T-helper 17 cell (primary cell): ENCODE results near the gene ZNF608. TPM values are rescaled to one million over a fixed set of nuclear protein-coding genes. Genes with fewer than 3 reads are reported as not detected.
A peak's percentile ranks its signal among the peaks of the same experiment; 100 is the strongest.

Experiments used
- ATAC-seq: fragments of 150-1000 bp; cut with Tn5 transposase; 2 replicates; pipeline ENCODE4 v1.10.0; 2021; ENCODE audit warnings: mild to moderate bottlenecking, moderate library complexity
- DNase-seq, 3 donors: peaks; one replicate each; pipeline versions ENCODE4 v3.0.0 to v3.0.0-alpha.2; 2020 to 2021
- H3K9me3 ChIP-seq: one replicate; pipeline ENCODE4 v1.7.0; 2013; ENCODE audit warnings: low read length, mild to moderate bottlenecking; ENCODE audit not compliant: control insufficient read depth, poor library complexity, severe bottlenecking
- H3K27ac Mint-ChIP-seq: one replicate; pipeline ENCODE4 v1.8.0; 2022; ENCODE audit warnings: mild to moderate bottlenecking, moderate library complexity, mixed read lengths
- H3K27me3 Mint-ChIP-seq: one replicate; pipeline ENCODE4 v1.8.0; 2022; ENCODE audit warnings: mixed read lengths
- H3K36me3 Mint-ChIP-seq: one replicate; pipeline ENCODE4 v1.8.0; 2022; ENCODE audit warnings: low read depth, mixed read lengths
- H3K4me1 Mint-ChIP-seq: one replicate; pipeline ENCODE4 v1.8.0; 2022; ENCODE audit warnings: mild to moderate bottlenecking, mixed read lengths
- H3K4me3 Mint-ChIP-seq: one replicate; pipeline ENCODE4 v1.8.0; 2022; ENCODE audit warnings: mild to moderate bottlenecking, moderate library complexity, mixed read lengths
- total RNA-seq, 4 donors: library from RNA in 2 of 4; stranded (reverse) in 2 of 4; gene quantifications; one replicate each; pipeline ENCODE4 v1.2.3 and lab custom pipeline; 2022 to 2026

Gene ZNF608
- total RNA-seq, 2 donors from 2014 or later: 0.16 to 0.42 TPM

- Mint-ChIP-seq H3K36me3 (no peaks in the 10 kb centered on the region), H3K4me3 (no peak overlapping the region), H3K27me3 (peaks cover 12% of the 10 kb centered on the region), H3K27ac (no peak overlapping the region), H3K4me1 (no peaks in the 10 kb centered on the region)
- H3K9me3 ChIP-seq: no peaks in the 10 kb centered on the region
- DNase-seq (no peak), ATAC-seq (no peak)
Observed at GRCh38 chr5:124708086-124708485, 38.4 kb downstream of the ZNF608 start.

GRCh38 chr5:124707520-124707919 is 38.9 kb downstream of the ZNF608 start:
- Mint-ChIP-seq H3K27ac (no peak overlapping the region), H3K36me3 (no peaks in the 10 kb centered on the region), H3K4me1 (no peaks in the 10 kb centered on the region), H3K4me3 (no peak overlapping the region), H3K27me3 (peaks cover 12% of the 10 kb centered on the region)
- no peaks in the 10 kb centered on the region for H3K9me3 ChIP-seq
- DNase-seq (no peak), ATAC-seq (peak; percentile 44)

DNA sequence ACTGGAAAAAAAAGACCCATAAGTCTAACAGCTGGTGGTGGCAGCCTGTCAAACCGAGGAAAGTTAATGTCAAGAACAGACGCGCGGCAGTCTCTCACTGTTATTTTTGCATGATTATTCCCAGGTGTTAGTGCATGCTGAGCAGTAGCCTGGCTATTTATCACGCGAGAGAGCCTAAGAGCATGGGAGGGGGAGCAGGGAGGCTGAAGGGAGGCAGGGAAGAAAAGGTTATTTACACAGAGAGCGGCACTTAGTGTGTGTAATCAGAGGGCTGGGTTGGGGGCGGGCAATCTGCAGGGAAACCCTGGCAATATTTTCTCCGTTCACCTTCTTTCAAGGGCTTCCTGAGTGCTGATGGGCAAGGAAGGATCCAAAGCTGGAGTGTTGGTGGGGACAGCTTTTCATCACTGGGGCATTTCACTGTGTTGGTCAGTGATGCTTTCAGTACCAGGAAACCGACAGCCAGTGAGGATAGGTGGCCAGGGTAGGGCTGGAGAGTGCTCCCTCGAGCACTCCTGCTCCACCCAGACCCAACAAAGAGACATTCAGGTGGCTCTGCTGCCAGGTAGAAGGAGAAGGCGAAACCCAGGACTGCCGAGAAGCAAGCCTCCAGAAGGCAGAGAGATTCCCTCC is 39.6 kb downstream of the ZNF608 start:
- no peaks in the 10 kb centered on the region for H3K36me3 Mint-ChIP-seq
- no peak overlapping the region for H3K27ac Mint-ChIP-seq
- H3K27me3 Mint-ChIP-seq: peaks cover 12% of the 10 kb centered on the region
- no peak overlapping the region for H3K4me3 Mint-ChIP-seq
- H3K9me3 ChIP-seq: no peaks in the 10 kb centered on the region
- no peak for ATAC-seq
- no peak for DNase-seq
- H3K4me1 Mint-ChIP-seq: no peaks in the 10 kb centered on the region

DNA sequence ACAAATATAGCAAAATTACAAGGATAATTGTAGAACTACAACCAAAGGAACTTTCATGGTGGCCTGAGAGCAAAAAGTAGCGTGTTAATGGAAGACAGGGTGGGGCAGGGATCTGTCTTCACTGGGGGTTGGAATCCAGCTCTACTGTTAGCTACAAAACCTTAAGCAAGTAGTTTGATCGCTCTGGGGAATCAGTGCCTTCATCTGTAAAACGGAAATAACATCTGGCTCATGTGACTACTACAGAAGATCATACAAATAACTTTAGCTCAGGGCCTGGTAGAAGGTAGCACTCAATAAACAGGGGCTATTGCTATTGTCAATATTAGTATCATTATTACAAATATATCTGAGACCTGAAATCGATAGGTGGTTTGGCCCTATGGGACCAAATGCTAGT is 40.4 kb downstream of the ZNF608 start:
- H3K27me3 Mint-ChIP-seq: peaks cover 12% of the 10 kb centered on the region
- no peaks in the 10 kb centered on the region for H3K9me3 ChIP-seq
- DNase-seq (no peak), ATAC-seq (no peak)
- no peaks in the 10 kb centered on the region for H3K4me1 Mint-ChIP-seq
- H3K27ac Mint-ChIP-seq: no peak overlapping the region
- no peaks in the 10 kb centered on the region for H3K36me3 Mint-ChIP-seq
- H3K4me3 Mint-ChIP-seq: no peak overlapping the region

- H3K27me3 Mint-ChIP-seq: peaks cover 12% of the 10 kb centered on the region
- ATAC-seq (no peak), DNase-seq (no peak)
- H3K27ac Mint-ChIP-seq: no peak overlapping the region
- H3K4me3 Mint-ChIP-seq: no peak overlapping the region
- H3K9me3 ChIP-seq: no peaks in the 10 kb centered on the region
- H3K4me1 Mint-ChIP-seq: no peaks in the 10 kb centered on the region
- no peaks in the 10 kb centered on the region for H3K36me3 Mint-ChIP-seq
Observed at GRCh38 chr5:124705577-124705976, 40.9 kb downstream of the ZNF608 start.

- Mint-ChIP-seq H3K27ac (no peak overlapping the region), H3K27me3 (peaks cover 12% of the 10 kb centered on the region), H3K4me3 (no peak overlapping the region), H3K4me1 (no peaks in the 10 kb centered on the region), H3K36me3 (no peaks in the 10 kb centered on the region)
- DNase-seq: no peak
- H3K9me3 ChIP-seq: no peaks in the 10 kb centered on the region
- peak; percentile 37 for ATAC-seq
Observed at GRCh38 chr5:124704594-124705284, 41.7 kb downstream of the ZNF608 start.

DNA sequence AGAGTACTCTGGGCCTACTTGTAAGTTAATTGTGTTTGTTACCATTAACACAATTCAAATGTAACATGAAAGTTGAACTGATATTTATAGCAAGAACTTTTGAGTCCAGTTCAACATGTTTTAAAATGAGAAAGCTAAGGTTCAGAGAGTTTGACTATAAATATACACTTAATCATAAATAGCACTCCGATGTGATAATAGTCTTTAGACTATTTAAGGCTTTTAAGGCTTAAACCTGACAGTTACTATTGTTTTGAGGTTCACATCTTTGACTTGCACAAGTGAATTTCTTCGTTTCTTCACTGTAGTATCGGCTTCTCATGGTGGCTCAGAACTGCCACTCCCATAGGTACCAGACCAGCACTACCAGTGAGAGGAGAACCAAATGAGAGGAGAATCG is 42.4 kb downstream of the ZNF608 start:
- no peaks in the 10 kb centered on the region for H3K36me3 Mint-ChIP-seq

DNA sequence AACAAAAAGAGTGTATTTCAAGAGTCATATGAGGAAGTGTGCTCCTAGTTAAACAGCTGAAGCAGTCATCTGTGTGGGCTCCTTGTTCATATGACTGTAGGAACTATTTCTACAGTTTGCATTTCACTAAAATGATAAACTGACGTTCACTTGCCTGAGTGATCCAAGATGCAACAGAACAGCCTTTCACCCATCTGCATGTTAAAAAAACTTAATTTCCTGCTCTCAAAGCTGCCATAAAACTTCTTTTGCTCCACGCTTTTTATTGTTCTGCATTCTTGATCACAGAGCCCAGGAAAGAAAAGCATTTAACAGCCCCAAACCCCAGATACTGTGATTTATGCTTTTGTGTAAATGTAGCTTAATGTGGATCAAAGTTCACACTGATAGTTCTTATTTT is 43.9 kb downstream of the ZNF608 start:
- H3K27ac Mint-ChIP-seq: no peak overlapping the region
- ATAC-seq (no peak), DNase-seq (no peak)
- H3K27me3 Mint-ChIP-seq: peaks cover 10% of the 10 kb centered on the region
- no peaks in the 10 kb centered on the region for H3K36me3 Mint-ChIP-seq
- no peaks in the 10 kb centered on the region for H3K4me1 Mint-ChIP-seq
- H3K9me3 ChIP-seq: no peaks in the 10 kb centered on the region
- no peak overlapping the region for H3K4me3 Mint-ChIP-seq

More for the DNA sequence above, 42.4 kb downstream of the ZNF608 start:
- H3K9me3 ChIP-seq: no peaks in the 10 kb centered on the region
- Mint-ChIP-seq H3K4me1 (no peaks in the 10 kb centered on the region), H3K4me3 (no peak overlapping the region), H3K27me3 (peaks cover 12% of the 10 kb centered on the region), H3K27ac (no peak overlapping the region)
- DNase-seq: no peak
- ATAC-seq: no peak

- no peaks in the 10 kb centered on the region for H3K4me1 Mint-ChIP-seq
- H3K36me3 Mint-ChIP-seq: no peaks in the 10 kb centered on the region
- H3K27me3 Mint-ChIP-seq: peaks cover 4% of the 10 kb centered on the region
- DNase-seq: no peak
- ATAC-seq: no peak
- H3K27ac Mint-ChIP-seq: no peak overlapping the region
- no peak overlapping the region for H3K4me3 Mint-ChIP-seq
- no peaks in the 10 kb centered on the region for H3K9me3 ChIP-seq
Observed at GRCh38 chr5:124701873-124702425, 44.5 kb downstream of the ZNF608 start.

- H3K4me1 Mint-ChIP-seq: no peaks in the 10 kb centered on the region
- no peaks in the 10 kb centered on the region for H3K9me3 ChIP-seq
- no peak for ATAC-seq
- H3K36me3 Mint-ChIP-seq: no peaks in the 10 kb centered on the region
- DNase-seq: no peak
- peaks cover 4% of the 10 kb centered on the region for H3K27me3 Mint-ChIP-seq
- H3K27ac Mint-ChIP-seq: no peak overlapping the region
- H3K4me3 Mint-ChIP-seq: no peak overlapping the region
Observed at GRCh38 chr5:124701016-124701415, 45.4 kb downstream of the ZNF608 start.

DNA sequence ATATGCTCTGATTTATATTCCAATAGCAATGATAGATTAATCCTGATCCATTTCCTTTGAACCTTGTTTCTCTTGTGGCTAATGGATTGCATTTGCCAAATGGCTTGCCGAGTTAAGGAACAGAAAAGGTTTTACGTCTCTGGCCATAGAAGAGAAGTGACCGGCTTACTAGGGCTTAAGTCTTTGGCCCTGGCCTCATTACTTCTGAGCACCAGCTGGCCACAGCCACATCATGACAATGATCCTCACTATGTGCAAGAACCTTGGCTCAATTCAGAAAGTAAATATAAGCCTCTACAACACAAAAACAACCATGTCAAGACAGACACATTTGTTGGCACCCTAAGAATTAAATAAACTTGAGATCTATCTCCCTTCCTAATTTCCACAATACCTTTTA is 46.1 kb downstream of the ZNF608 start:
- ATAC-seq (no peak), DNase-seq (no peak)
- Mint-ChIP-seq H3K27ac (no peak overlapping the region), H3K36me3 (no peaks in the 10 kb centered on the region), H3K27me3 (peaks cover 4% of the 10 kb centered on the region), H3K4me1 (no peaks in the 10 kb centered on the region), H3K4me3 (no peak overlapping the region)
- no peaks in the 10 kb centered on the region for H3K9me3 ChIP-seq

DNA sequence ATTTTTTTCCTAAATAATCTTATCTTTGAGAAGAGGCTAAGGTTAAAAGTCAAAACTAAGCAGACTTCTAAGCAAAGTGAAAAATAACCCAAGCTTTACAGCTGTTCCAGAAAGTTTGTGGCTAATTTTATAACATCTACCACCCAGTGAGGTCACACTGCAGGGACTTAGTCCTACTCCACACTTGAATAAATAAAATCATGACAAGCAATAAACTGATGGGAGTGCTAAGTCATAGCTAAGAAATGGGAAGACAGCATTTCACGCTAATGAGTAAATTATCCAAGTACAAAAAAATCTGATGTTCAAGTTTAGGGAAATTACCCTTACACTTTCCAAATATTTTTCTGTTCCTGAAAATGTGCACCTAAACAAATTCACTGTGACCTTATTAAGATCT is 47.7 kb downstream of the ZNF608 start:
- H3K27me3 Mint-ChIP-seq: peaks cover 4% of the 10 kb centered on the region
- H3K9me3 ChIP-seq: no peaks in the 10 kb centered on the region
- no peak for ATAC-seq
- H3K36me3 Mint-ChIP-seq: no peaks in the 10 kb centered on the region
- H3K4me3 Mint-ChIP-seq: no peak overlapping the region
- no peaks in the 10 kb centered on the region for H3K4me1 Mint-ChIP-seq
- no peak overlapping the region for H3K27ac Mint-ChIP-seq
- no peak for DNase-seq

GRCh38 chr5:124697933-124698591 is 48.4 kb downstream of the ZNF608 start:
- Mint-ChIP-seq H3K4me3 (no peak overlapping the region), H3K27ac (no peak overlapping the region), H3K4me1 (no peaks in the 10 kb centered on the region), H3K36me3 (no peaks in the 10 kb centered on the region), H3K27me3 (no peaks in the 10 kb centered on the region)
- H3K9me3 ChIP-seq: no peaks in the 10 kb centered on the region
- ATAC-seq: no peak
- DNase-seq: no peak
